Smooth muscle cell of the brain vasculature (primary cell): ENCODE data around the gene MAP2K2.
"Not testable (repeated sequence)": the region's sequence is repeated elsewhere in the genome, so short reads cannot be mapped to it uniquely, and the experiment has no call there.

Source experiments
- DNase-seq: peaks from one replicate; pipeline ENCODE4 v3.0.0-alpha.2; 2012; ENCODE audit warnings: low read depth, low spot score

MAP2K2 gene

DNA sequence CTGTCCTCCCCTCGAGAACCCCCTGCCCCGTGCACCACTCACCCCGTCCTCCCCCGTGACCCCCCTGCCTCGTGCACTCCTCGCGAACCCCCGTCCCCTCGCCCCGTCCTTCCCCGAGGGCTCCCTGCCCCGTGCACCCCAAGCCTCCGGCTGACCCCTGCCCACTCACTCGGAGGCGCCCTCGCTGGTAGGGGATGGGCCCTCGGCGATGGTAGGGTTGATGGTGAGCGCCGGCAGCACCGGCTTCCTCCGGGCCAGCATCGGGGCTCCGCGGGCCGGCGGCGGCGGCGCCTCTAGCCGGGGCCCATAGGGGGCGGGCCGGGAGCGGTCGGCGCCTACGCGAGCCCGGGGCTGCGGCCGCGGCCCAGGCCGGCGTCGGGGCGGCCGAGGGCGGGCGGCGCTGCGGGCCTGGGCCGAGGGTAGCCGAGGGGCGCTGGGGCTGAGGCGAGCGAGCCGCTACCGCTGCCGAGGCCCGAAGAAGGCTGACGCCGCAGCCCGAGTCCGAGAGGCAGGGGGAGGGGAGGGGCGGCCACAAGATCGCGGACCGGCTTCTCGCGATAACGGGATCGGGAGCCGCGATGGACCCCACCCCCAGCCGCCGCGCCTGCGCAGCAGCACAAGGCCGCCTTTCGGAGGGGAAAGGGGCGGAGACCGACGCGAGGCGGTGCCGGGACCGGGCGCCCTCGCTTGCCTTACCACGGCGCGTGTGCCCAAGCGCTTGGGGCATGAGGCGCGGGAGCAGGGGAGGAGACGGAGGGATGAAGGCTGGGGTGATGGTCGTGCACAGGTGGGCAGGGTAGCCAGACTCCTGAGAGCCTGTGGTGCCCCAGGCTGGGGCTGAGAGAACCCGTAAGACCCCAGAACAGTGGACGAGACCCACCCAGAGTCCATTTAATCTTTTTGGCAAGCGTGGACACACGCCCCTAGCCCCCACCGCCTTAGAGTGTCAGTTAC, at the start of gene MAP2K2:
TSS of gene MAP2K2 (minus strand) at position 508 of the 954 bp plus-strand sequence. CDS start at position 261, 247 bp downstream.
- peak; percentile 72 for DNase-seq

- DNase-seq: no peak
These were observed 49.0 kb upstream of the MAP2K2 start for GRCh38 chr19:4172861-4173473.

- no peak for DNase-seq
These were observed 47.8 kb upstream of the MAP2K2 start for GRCh38 chr19:4171676-4172075.

DNA sequence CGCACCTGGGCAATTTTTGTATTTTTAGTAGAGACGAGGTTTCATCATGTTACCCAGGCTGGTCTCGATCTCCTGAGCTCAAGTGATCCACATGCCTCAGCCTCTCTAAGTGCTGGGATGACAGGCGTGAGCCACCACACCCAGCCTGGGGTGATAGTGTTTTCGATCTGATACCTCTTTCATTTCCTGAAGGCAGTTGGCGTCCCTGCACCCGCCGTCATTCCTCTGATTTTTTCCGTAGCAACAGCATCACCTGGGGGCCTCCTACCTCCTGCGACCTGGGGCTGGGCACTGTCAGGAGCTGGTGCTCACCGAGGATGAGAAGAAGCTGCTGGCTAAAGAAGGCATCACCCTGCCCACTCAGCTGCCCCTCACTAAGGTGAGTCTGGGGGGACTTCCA, 40.3 kb upstream of the MAP2K2 start:
- no peak for DNase-seq

- no peak for DNase-seq
These were observed 37.6 kb upstream of the MAP2K2 start for GRCh38 chr19:4161415-4162077.

- not testable (repeated sequence) for DNase-seq
These were observed 34.0 kb upstream of the MAP2K2 start for GRCh38 chr19:4157971-4158370.

DNA sequence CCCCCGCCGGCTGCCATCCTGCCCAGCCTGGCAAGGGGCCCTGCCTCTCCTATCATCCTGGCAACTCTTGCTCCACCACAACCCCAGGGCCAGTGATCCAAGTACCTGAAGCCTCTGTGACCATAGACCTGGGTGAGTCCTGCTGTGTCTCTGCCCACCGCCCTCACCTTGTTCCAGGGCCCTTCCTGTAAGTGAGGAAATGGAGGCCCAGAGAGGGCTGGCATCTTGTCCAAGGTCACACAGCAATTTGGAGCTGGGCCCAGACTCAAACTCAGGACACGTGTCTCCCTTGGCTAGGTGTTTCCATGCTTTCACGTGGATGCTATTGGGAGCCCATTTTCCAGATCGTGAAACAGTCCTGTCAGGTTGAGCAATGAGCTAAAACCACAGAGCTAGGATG, 33.2 kb upstream of the MAP2K2 start:
- DNase-seq: no peak

DNA sequence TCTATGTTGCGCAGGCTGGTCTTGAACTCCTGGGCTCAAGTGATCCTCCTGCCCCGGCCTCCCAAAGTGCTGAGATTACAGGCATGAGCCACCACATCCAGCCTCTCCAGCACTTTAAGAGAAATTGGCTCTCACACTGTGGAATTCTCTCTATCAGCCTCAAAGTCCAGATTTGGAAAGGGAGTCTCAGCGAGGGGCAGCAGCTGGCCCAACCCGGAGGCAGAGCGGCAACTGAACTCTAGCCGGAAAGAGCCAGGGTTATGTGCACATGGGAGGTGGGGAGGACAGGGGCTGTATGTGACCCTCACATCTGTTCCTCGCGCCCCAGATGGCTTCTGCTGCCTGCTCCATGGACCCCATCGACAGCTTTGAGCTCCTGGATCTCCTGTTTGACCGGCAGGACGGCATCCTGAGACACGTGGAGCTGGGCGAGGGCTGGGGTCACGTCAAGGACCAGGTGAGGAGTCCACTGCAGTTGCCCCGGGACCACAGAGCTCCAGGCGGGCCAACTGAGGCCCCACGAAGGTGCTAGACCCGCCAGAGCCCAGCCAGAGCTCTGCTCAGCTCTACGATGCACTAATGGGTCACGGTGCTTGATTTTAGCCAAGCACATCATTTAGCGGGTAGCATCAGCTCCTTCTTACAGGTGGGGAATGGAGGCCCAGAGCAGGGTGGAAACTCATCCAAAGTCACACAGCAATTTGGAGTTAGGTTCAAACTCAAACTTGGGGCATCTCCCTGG, 30.8 kb upstream of the MAP2K2 start:
- no peak for DNase-seq

- DNase-seq: no peak
These were observed 28.5 kb upstream of the MAP2K2 start for GRCh38 chr19:4152241-4152998.

GRCh38 chr19:4151623-4152022, 27.7 kb upstream of the MAP2K2 start:
- DNase-seq: no peak

GRCh38 chr19:4149518-4150288, 25.8 kb upstream of the MAP2K2 start:
- no peak for DNase-seq

DNA sequence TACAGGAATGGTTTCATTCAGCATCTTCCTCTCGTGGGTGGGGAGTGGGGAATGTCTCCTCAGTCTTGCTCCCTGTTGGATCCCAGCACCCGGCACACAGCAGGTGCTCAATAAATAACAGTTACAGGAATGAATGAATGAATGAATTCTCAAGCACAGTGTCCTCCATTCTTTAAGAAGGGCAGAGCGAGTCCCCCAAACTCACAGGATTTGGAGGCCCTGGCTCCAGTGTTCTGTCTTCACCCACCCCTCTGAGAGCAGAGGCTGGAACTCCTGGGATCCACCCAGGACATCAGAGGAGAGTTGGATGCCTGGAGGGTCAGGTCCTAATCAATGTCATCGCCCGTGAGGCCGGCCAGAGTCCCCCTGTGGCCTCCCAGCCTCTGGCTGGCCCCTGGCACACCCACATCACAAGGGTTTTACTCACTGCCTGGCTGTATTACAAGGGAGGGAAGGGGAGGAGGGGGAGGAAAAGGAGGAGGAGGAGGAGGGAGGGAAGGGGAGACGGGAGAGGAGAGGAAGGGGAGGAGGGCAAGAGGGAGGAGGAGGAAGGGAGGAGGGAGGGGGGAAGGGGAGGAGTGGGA, 20.8 kb upstream of the MAP2K2 start:
- DNase-seq: no peak

DNA sequence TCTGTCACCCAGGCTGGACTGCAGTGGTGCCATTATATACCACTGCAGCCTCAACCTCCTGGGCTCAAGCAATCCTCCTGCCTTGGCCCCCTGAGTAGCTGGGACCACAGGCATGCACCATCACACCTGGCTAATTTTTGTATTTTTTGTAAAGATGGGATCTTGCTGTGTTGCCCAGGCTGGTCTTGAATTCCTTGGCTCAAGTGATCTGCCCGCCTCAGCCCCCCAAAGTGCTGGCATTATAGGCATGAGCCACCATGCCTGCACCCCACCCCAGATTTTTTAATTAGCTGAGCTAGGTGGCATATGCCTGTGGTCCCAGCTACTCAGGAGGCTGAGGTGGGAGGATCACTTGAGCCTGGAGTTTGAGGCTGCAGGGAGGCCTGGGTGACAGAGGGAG, 19.0 kb upstream of the MAP2K2 start:
- not testable (repeated sequence) for DNase-seq

DNA sequence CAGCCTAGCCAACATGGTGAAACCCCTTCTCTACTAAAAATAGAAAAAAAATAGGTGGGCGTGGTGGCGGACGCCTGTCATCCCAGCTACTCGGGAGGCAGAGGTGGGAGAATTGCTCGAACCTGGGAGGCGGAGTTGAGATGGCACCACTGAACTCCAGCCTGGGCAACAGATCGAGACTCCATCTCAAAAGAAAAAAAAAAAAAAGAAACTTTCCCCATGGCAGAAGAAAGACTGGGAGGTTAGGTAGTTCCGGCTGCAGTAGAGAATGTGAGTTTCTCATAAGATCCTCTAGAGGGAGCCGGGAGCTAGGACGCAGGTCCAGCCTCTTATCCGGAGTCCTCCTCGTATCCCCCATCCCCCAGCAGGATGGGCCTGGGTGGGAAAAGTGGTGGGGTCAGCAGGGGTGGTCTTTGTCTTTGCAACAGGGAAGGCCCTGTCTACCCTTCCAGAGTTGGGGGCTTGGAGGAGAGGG, 16.4 kb upstream of the MAP2K2 start:
- no peak for DNase-seq

DNA sequence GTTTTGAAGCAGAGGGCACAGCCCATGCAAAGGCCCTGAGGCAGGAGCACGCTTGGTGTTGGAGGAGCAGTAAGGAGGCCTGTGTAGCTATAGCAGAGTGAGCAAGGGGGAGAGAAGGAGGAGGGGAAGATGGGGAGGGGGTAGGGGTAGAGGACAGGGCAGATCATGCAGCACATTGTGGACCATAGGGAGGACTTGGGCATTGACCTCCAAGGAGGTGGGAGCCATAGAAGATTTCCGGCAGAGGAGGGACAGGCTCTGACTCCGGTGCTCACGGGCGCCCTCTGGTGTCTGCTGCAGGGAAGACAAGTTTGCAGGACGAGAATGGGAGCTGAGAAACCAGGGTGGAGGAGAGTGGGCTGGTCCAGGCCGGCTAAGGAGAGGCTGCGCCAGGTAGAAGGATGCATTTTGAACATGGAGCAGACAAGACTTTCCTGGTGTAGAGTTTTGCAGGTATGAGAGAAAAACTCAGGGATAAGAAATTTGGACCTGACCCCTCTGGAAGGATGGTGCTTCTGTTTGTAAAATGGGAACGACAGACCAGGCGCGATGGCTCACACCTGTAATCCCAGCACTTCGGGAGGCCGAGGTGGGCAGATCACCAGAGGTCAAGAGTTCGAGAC, 15.8 kb upstream of the MAP2K2 start:
- DNase-seq: no peak

- DNase-seq: no peak
These were observed 14.5 kb upstream of the MAP2K2 start for GRCh38 chr19:4138445-4138844.

DNA sequence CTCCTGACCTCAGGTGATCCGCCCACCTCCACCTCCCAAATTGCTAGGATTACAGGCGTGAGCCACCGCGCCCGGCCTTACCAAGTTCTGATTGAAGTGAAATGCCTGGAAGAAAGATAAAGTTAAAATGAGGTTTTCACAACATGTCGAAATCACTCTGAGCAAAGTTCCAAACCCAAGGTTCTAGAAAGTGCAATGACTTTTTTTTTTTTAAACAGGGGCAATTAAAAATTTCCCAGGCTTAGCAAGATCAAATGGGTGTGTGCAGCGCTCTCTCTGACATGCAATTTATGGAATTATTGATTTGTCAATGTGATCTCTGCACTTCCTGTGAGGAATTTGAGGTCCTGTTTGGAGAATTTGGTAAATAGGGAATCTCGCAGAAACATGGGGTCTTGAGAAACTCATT, 12.8 kb upstream of the MAP2K2 start:
- no peak for DNase-seq

GRCh38 chr19:4135386-4135785, 11.5 kb upstream of the MAP2K2 start:
- not testable (repeated sequence) for DNase-seq

DNA sequence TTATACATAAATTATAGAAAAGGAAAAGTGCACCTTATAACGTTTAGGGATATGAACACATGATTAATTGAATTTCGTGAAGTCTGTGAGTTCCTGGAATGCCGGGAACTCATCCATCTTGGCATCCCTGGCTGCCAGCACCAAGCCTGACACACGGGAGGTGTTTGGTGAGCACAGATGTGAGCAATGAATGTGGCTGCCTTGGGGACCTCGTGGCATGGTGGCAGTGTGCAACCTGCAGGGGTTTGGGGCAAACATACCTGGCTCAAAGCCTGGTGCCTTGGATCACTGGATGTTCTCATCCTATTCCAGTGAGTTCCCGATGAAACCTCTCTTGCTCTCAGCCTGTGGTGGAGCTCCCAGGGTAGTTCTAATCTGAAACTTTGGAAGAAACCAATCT, 10.4 kb upstream of the MAP2K2 start:
- no peak for DNase-seq
